ENCODE measurements around the gene HOXC12.

HOXC12 gene

GRCh38 chr12:53928054-53928835 is 26.5 kb upstream of the HOXC12 start:
- no peak for DNase-seq (ENCODE audit: low read depth)
- TF ChIP-seq, protein P1, sequence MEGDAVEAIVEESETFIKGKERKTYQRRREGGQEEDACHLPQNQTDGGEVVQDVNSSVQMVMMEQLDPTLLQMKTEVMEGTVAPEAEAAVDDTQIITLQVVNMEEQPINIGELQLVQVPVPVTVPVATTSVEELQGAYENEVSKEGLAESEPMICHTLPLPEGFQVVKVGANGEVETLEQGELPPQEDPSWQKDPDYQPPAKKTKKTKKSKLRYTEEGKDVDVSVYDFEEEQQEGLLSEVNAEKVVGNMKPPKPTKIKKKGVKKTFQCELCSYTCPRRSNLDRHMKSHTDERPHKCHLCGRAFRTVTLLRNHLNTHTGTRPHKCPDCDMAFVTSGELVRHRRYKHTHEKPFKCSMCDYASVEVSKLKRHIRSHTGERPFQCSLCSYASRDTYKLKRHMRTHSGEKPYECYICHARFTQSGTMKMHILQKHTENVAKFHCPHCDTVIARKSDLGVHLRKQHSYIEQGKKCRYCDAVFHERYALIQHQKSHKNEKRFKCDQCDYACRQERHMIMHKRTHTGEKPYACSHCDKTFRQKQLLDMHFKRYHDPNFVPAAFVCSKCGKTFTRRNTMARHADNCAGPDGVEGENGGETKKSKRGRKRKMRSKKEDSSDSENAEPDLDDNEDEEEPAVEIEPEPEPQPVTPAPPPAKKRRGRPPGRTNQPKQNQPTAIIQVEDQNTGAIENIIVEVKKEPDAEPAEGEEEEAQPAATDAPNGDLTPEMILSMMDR (IDR thresholded peaks at IDR 0.05; ENCODE audit: control insufficient read depth, extremely low read depth, insufficient read depth): no peak
- no peak overlapping the region for H3K4me3 ChIP-seq (ENCODE audit: low read depth, low read length)

- no peak overlapping the region for H3K4me3 ChIP-seq (ENCODE audit: low read depth, low read length)
- TF ChIP-seq, protein P1 (IDR thresholded peaks at IDR 0.05; ENCODE audit: control insufficient read depth, extremely low read depth, insufficient read depth): no peak
- no peak for DNase-seq (ENCODE audit: low read depth)
These were observed 25.2 kb upstream of the HOXC12 start for GRCh38 chr12:53929527-53929926.

DNA sequence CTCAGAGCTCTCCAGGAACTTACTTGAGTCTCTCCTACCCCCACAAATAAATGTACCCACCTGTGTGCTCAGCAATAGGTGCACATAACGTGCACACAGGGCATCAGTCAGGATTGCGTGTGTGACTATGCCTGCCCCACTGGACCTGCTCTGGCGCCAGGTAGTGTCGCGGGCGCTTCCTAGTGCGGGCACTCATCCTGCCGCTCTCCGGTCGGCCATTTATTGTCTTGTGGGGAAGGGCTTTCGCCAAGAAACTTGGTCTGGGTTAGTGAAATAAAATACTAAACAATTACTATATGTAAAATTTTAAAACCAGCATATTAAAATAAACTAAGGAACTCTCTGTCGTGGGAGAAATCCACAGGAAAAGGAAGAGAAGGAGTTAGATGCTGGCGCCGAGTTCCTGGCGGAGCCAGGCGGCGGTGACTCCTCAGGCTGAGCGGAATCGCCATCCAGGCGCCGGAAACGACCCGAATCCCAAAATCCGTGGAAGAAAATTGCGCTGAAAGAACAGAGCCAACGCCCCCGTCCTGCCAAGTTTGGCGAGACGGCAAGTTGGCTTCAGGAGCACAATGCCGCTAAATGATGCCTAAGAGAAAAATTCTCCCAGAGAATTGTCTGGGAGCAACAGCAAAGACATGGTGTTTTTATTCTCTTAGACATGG is 24.0 kb upstream of the HOXC12 start:
- TF ChIP-seq, protein P1 (IDR thresholded peaks at IDR 0.05; ENCODE audit: control insufficient read depth, extremely low read depth, insufficient read depth): no peak
- no peak overlapping the region for H3K4me3 ChIP-seq (ENCODE audit: low read depth, low read length)
- DNase-seq (ENCODE audit: low read depth): no peak

DNA sequence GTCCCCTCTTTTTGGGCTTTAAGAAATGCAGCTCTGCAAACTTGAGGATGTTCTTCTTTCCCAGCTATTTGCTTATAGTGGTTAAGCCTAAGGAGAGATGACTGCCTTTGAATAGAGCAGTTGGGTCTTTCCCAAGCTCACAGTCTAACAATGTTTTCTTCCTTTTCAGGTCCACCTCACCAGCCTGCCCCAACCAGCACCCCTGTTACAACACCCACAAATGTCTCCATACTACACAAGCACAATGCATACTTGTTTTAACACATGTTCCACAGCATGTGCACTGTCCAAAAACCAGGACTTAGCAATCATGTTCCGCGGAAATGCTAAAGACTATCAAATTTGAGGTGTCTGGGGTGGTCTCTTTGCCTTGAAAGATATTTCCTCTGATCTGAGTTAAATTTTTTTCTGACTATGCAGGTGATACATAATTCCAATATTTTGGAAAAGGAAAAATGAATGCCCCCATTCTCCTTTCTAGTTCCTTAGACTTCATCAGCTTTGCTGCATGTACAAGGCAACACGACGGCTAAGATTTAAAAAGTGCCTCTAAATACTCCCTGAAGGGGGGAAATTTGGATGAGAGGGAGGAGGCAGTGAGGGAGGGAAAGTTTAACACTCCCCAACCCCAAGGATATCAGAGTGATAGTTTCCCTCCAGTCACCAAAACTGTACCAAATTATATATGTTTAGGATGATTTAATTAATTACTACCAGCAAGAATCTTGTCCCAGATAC is 22.7 kb upstream of the HOXC12 start:
- TF ChIP-seq, protein P1 (IDR thresholded peaks at IDR 0.05; ENCODE audit: control insufficient read depth, extremely low read depth, insufficient read depth): no peak
- no peak overlapping the region for H3K4me3 ChIP-seq (ENCODE audit: low read depth, low read length)
- no peak for DNase-seq (ENCODE audit: low read depth)

- TF ChIP-seq, protein P1 (IDR thresholded peaks at IDR 0.05; ENCODE audit: control insufficient read depth, extremely low read depth, insufficient read depth): no peak
- H3K4me3 ChIP-seq (ENCODE audit: low read depth, low read length): no peak overlapping the region
- DNase-seq (ENCODE audit: low read depth): no peak
These were observed 21.8 kb upstream of the HOXC12 start for GRCh38 chr12:53932915-53933314.

- TF ChIP-seq, protein P1 (IDR thresholded peaks at IDR 0.05; ENCODE audit: control insufficient read depth, extremely low read depth, insufficient read depth): no peak
- DNase-seq (ENCODE audit: low read depth): no peak
- no peak overlapping the region for H3K4me3 ChIP-seq (ENCODE audit: low read depth, low read length)
These were observed 19.0 kb upstream of the HOXC12 start for GRCh38 chr12:53935383-53936341.
